ENCODE measurements around the gene KRTAP21-1. TPM values are rescaled to one million over a fixed set of nuclear protein-coding genes. Genes with fewer than 3 reads are reported as not detected.

The KRTAP21-1 gene
- total RNA-seq, 1 donor from 2014 or later: not detected

GRCh38 chr21:30714946-30715345 lies 40.3 kb downstream of the KRTAP21-1 start:
- no peak for DNase-seq (ENCODE audit: low read depth)
- H3K4me3 ChIP-seq (ENCODE audit: low read depth, low read length): no peak overlapping the region
- TF ChIP-seq CTCF (conservative IDR thresholded peaks at IDR 0.05; ENCODE audit: low read depth, low read length): no peak

- no peak for DNase-seq (ENCODE audit: low read depth)
- TF ChIP-seq CTCF (conservative IDR thresholded peaks at IDR 0.05; ENCODE audit: low read depth, low read length): no peak
- no peak overlapping the region for H3K4me3 ChIP-seq (ENCODE audit: low read depth, low read length)
Measured at GRCh38 chr21:30714456-30714855, 40.8 kb downstream of the KRTAP21-1 start.

- no peak overlapping the region for H3K4me3 ChIP-seq (ENCODE audit: low read depth, low read length)
- no peak for TF ChIP-seq CTCF (conservative IDR thresholded peaks at IDR 0.05; ENCODE audit: low read depth, low read length)
- DNase-seq (ENCODE audit: low read depth): no peak
Measured at GRCh38 chr21:30713766-30714165, 41.5 kb downstream of the KRTAP21-1 start.

GRCh38 chr21:30710499-30710898 lies 44.7 kb downstream of the KRTAP21-1 start:
- no peak overlapping the region for H3K4me3 ChIP-seq (ENCODE audit: low read depth, low read length)
- TF ChIP-seq CTCF (conservative IDR thresholded peaks at IDR 0.05; ENCODE audit: low read depth, low read length): no peak
- DNase-seq (ENCODE audit: low read depth): no peak

GRCh38 chr21:30707409-30707808 lies 47.8 kb downstream of the KRTAP21-1 start:
- no peak for TF ChIP-seq CTCF (conservative IDR thresholded peaks at IDR 0.05; ENCODE audit: low read depth, low read length)
- no peak for DNase-seq (ENCODE audit: low read depth)
- H3K4me3 ChIP-seq (ENCODE audit: low read depth, low read length): no peak overlapping the region

Other genes with a start within 250 kb of the KRTAP21-1 start
- gene KRTAP19-6, start 213.6 kb downstream of the KRTAP21-1 start, total RNA-seq: not detected in 2 replicates
- not detected in 2 replicates for gene KRTAP19-7, start 194.1 kb downstream of the KRTAP21-1 start, total RNA-seq
- not detected in 2 replicates for gene KRTAP22-2, start 165.0 kb downstream of the KRTAP21-1 start, total RNA-seq
- gene KRTAP6-3, start 163.0 kb downstream of the KRTAP21-1 start, total RNA-seq: not detected in 2 replicates
- gene KRTAP6-2, start 156.5 kb downstream of the KRTAP21-1 start, total RNA-seq: not detected in 2 replicates
- not detected in 2 replicates for gene KRTAP22-1, start 154.3 kb downstream of the KRTAP21-1 start, total RNA-seq
- gene KRTAP6-1, start 141.5 kb downstream of the KRTAP21-1 start, total RNA-seq: not detected in 2 replicates
- gene KRTAP20-1, start 139.0 kb downstream of the KRTAP21-1 start, total RNA-seq: not detected in 2 replicates
- gene KRTAP20-4, start 134.8 kb downstream of the KRTAP21-1 start, total RNA-seq: not detected in 2 replicates
- not detected in 2 replicates for gene KRTAP20-2, start 120.2 kb downstream of the KRTAP21-1 start, total RNA-seq
- gene KRTAP20-3, start 112.6 kb downstream of the KRTAP21-1 start, total RNA-seq: not detected in 2 replicates
- not detected in 2 replicates for gene KRTAP21-3, start 36.7 kb downstream of the KRTAP21-1 start, total RNA-seq
- not detected in 2 replicates for gene KRTAP21-2, start 8.2 kb downstream of the KRTAP21-1 start, total RNA-seq
- not detected in 2 replicates for gene KRTAP8-1, start 57.8 kb upstream of the KRTAP21-1 start, total RNA-seq
- gene KRTAP7-1, start 74.3 kb upstream of the KRTAP21-1 start, total RNA-seq: not detected in 2 replicates
- not detected in 2 replicates for gene KRTAP11-1, start 126.2 kb upstream of the KRTAP21-1 start, total RNA-seq